Activated CD8-positive, alpha-beta memory T cell treated with anti-CD3 and anti-CD28 coated beads for 36 hours (primary cell): Measurements from ENCODE around the gene LRRC4C. TPM values are rescaled to one million over a fixed set of nuclear protein-coding genes. Genes with fewer than 3 reads are reported as not detected.
"Not testable (repeated sequence)": the region's sequence is repeated elsewhere in the genome, so short reads cannot be mapped to it uniquely, and the experiment has no call there.

ENCODE experiments used
- CTCF ChIA-PET: fragments of 350-600 bp; sonication (Branson Sonifier 250); formaldehyde crosslinking; loops from one replicate; lab custom pipeline; 2021; ENCODE audit warnings: antibody characterized with exemption; lab: Charles Lee
- POLR2A ChIA-PET: fragments of 350-600 bp; sonication (Branson Sonifier 250); formaldehyde crosslinking; loops from one replicate; lab custom pipeline; 2021; ENCODE audit warnings: antibody characterized with exemption; lab: Charles Lee
- total RNA-seq, 2 experiments: library from RNA; stranded (reverse); gene quantifications; one replicate each; pipeline ENCODE4 v1.2.3, GENCODE V29; 2021

LRRC4C gene
- total RNA-seq, 2 experiments from 2014 or later, result not detected

GRCh38 chr11:40183073-40184064 lies 1276.1 kb downstream of the LRRC4C start:
- ChIA-PET CTCF (no interaction called here), POLR2A (no interaction called here)

GRCh38 chr11:40179541-40179940 lies 1279.9 kb downstream of the LRRC4C start:
- ChIA-PET CTCF (no interaction called here), POLR2A (no interaction called here)

GRCh38 chr11:40178470-40178869 lies 1281.0 kb downstream of the LRRC4C start:
- POLR2A ChIA-PET, result no interaction called here

GRCh38 chr11:40175980-40176379 lies 1283.5 kb downstream of the LRRC4C start:
- CTCF ChIA-PET, result no interaction called here
- POLR2A ChIA-PET, result no interaction called here

More at GRCh38 chr11:40178470-40178869, 1281.0 kb downstream of the LRRC4C start:
- CTCF ChIA-PET, result no interaction called here

GRCh38 chr11:40170078-40170477 lies 1289.4 kb downstream of the LRRC4C start:
- ChIA-PET CTCF (no interaction called here), POLR2A (no interaction called here)

GRCh38 chr11:40168414-40168813 lies 1291.0 kb downstream of the LRRC4C start:
- ChIA-PET POLR2A (no interaction called here), CTCF (no interaction called here)

GRCh38 chr11:40167805-40168204 lies 1291.6 kb downstream of the LRRC4C start:
- POLR2A ChIA-PET, CTCF ChIA-PET: not testable (repeated sequence)

- CTCF ChIA-PET, result no interaction called here
Measured at GRCh38 chr11:40166892-40167291, 1292.6 kb downstream of the LRRC4C start.

GRCh38 chr11:40162901-40163883 lies 1296.3 kb downstream of the LRRC4C start:
- CTCF ChIA-PET, result no interaction called here
- POLR2A ChIA-PET, result no interaction called here

More at GRCh38 chr11:40166892-40167291, 1292.6 kb downstream of the LRRC4C start:
- POLR2A ChIA-PET, result no interaction called here

- POLR2A ChIA-PET, result no interaction called here
- CTCF ChIA-PET, result no interaction called here
Measured at GRCh38 chr11:40161854-40162410, 1297.5 kb downstream of the LRRC4C start.

GRCh38 chr11:40160418-40160817 lies 1299.0 kb downstream of the LRRC4C start:
- ChIA-PET CTCF (no interaction called here), POLR2A (no interaction called here)

GRCh38 chr11:40149721-40150120 lies 1309.7 kb downstream of the LRRC4C start:
- CTCF ChIA-PET, result no interaction called here
- POLR2A ChIA-PET, result no interaction called here

- ChIA-PET POLR2A (no interaction called here), CTCF (no interaction called here)
Measured at GRCh38 chr11:40140560-40140959, 1318.9 kb downstream of the LRRC4C start.

GRCh38 chr11:40139536-40139935 lies 1319.9 kb downstream of the LRRC4C start:
- CTCF ChIA-PET, result no interaction called here
- POLR2A ChIA-PET, result no interaction called here

GRCh38 chr11:40139066-40139465 lies 1320.4 kb downstream of the LRRC4C start:
- ChIA-PET POLR2A (no interaction called here), CTCF (no interaction called here)

GRCh38 chr11:40134820-40135570 lies 1324.5 kb downstream of the LRRC4C start:
- ChIA-PET POLR2A (no interaction called here), CTCF (no interaction called here)

- POLR2A ChIA-PET, result no interaction called here
- CTCF ChIA-PET, result no interaction called here
Measured at GRCh38 chr11:40133498-40133897, 1326.0 kb downstream of the LRRC4C start.

GRCh38 chr11:40132912-40133311 lies 1326.5 kb downstream of the LRRC4C start:
- ChIA-PET POLR2A (no interaction called here), CTCF (no interaction called here)

GRCh38 chr11:40130427-40130826 lies 1329.0 kb downstream of the LRRC4C start:
- POLR2A ChIA-PET, result no interaction called here
- CTCF ChIA-PET, result no interaction called here
